GM18526 (cell line): ENCODE results near the gene LURAP1L.

Source experiments
- POLR2A ChIP-seq: IDR thresholded peaks from 3 replicates; pipeline ENCODE4 v1.6.1; 2011; ENCODE audit not compliant: insufficient read length; ENCODE audit errors: extremely low read depth

Gene LURAP1L, protein sequence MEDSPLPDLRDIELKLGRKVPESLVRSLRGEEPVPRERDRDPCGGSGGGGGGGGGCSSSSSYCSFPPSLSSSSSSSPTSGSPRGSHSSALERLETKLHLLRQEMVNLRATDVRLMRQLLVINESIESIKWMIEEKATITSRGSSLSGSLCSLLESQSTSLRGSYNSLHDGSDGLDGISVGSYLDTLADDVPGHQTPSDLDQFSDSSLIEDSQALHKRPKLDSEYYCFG

DNA sequence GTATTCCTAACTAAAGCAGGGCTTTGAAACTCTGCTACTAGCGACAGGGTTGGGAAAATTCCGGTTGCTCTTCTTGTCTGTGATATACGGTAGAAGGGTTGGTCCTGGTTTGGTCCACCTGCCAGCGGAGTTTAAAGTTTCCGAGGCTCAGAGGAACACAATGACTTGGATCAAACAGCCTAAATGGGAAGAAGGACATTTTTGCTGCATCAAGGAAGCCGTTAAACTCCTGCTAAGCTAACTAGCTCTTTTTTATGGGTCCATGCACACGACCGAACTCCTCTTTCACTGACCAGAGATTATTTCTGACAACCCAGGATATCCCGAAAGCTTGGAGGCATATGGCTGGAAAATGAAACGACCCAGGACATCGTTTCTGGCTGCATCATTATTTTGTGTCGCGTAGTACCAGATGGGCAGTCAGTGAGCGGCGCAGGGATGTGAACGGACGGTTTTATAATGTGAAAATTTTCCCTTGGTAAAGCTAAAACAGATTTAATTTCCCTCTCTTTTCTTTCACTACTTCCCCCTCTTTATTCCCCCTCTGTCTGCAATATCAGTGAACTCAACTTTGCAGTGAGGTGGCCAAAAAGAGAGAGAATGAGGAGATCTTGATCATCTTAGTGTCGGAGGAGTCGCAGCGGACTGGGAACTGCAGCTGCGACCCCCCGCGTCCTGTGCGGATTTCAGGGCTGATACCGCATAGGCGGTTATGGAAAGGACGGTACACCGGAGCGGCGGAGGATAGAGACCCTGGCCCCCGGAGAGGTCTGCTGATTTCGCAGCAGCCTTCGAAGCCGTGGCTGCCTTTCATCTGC is at the start of gene LURAP1L:
LURAP1L (plus strand) TSS at position 160 of the 818 bp plus-strand sequence. CDS start 696 bp downstream, outside the sequence.
- TF ChIP-seq POLR2A: no peak

DNA sequence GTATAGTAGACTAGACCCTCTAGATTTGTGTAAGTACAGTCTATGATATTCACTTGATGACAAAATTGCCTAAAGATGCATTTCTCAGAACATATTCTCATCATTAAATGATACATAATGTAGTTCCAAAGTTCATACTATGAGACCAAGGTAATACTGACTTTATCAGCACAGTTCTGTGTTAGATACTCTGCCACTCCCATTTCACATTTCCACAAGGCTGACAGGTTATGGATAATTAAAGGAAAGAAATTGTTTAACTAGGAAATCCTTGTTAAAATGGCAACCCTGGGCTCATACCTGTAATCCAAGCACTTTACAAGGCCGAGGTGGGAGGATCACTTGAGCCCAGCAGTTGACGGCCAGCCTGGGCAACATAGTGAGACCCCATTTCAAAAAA is 48.0 kb upstream of the LURAP1L start:
- TF ChIP-seq POLR2A: no peak

DNA sequence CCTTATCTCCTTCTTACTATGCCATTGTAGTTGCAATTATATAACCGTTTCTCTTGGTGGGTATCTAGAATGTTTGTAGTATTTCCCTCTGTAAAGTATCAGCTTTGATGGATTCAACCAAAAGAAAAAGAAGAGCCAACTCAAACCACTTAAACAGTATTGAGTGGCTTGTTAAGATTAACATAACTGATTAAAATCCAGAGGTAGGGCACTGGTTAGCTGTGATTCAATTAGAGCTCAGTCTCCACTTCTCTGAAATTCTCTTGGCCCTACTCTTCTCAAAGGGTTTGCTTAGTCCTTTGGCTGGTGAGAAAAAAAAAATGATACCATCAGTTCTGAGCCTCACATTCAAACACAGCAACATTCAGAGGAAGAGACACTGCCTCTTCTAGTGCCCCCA is 44.6 kb upstream of the LURAP1L start:
- TF ChIP-seq POLR2A: no peak

DNA sequence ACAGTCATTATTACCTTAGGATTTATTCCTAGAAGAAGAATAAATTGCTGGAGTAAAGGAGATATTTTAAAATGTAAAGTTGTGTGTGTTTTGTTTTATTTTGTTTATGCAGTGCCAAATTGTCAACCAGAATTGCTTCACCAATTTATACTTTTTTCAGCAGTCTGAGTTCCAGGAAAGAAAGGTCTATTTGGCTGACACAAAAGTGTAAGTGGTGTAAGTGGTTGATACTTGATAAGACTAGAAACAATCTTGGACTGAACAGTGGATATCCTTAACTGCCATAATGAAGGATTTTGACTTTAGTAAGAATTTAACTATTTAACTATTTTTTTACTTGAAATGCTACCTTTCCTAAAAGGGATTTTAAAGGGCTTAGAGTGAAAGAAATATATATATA is 43.9 kb upstream of the LURAP1L start:
- TF ChIP-seq POLR2A: no peak

DNA sequence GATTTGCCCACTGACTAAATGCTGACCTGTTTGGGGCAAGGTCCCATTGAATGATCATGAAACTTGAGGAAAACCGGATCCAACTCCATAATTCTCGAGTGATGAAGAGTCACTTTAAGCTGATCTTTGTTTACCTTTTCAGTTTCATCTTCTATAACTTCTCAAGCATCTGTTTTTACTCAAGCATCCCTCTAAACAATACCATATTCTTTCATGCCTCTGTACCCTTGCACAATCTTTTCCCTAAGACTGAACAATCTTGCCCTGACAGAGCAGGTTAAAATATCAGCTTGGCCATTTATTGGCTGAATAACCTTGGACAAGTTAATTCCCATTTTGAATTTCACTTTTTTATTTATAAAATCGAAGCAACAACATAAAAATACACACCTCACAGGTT is 41.8 kb upstream of the LURAP1L start:
- TF ChIP-seq POLR2A: no peak

DNA sequence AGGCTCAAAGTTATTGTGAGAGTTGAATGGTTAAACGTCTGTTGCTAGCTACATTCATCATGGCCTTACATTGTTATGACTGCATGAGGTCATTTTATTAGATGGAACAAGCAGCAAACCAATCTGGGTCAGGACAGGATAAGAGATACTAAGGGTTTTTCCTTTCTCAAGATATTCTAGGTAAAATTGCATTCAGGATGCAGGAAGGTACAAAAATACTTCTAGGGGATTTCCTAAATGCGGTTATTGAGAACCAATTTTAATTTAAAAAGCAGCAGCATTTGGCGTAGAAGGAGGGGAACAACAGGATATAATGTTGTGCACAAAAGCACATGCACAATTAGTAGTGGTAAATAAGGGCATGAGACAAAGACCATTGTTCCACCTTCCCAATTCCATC is 39.2 kb upstream of the LURAP1L start:
- TF ChIP-seq POLR2A: no peak

DNA sequence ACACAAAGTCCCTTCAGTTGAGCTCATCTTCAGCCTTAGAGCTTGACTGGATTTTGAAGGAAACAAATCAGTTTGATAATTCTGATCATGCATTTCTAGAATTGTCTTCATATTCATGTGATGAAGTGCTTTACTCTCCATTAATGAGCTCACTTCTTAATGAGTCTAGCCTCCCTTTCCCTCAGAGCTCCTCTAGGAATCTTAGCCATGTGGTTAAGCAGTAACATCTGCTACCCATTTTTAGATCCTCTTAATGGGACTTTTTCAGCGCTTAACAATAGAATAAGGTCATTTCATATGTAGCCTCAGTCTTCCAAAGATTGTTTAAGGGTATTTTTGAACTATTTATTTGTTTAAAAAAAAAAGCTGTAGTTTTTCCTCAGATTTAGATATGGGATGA is 36.9 kb upstream of the LURAP1L start:
- TF ChIP-seq POLR2A: no peak

DNA sequence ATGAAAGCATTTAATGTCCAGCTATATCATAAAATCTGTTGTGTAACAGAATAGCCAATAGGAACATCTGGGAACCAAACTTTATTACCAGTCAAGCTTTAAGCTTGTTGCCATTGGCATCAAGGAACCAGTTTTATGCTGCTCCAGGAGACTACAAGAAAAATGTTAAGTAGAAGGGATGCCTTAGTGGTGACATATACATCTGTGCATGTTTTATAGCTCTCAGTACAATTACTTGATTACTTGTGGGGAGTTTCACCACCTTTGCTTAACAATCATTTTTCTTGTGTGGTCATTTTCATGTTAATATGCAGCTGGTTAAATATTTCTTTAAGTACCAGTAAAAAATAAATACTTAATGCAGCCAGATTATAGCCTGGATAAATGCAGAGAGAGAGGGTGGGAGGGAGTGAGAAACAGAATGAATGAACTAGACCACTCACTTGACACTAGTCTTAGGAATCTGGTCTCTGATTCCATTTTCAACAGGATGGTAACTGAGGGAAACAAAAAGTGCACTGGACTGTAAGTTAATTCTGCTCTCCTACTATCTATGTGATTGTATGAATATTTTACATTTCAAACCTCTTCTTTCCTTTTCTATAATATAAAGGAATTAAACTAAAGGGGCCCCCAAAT is 35.7 kb upstream of the LURAP1L start:
- TF ChIP-seq POLR2A: no peak

DNA sequence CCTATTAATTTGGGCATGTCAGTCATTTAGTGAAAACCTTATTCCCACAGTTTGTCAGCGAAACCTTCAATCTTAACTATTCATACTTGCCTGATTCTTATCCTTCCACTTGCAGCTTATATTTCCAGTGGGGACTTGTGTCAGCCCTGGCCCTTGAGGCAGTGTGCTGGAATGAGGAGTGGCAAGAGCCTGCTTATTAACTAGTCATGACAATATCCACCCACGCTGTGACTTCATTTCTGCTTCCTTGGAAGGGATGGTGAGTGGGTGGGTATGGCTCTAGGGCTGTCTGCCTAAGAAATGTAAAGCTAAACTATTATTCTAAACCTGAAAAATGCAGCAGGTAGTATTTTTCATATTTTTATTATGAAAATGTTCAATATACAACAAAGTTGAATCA is 34.0 kb upstream of the LURAP1L start:
- TF ChIP-seq POLR2A: no peak

DNA sequence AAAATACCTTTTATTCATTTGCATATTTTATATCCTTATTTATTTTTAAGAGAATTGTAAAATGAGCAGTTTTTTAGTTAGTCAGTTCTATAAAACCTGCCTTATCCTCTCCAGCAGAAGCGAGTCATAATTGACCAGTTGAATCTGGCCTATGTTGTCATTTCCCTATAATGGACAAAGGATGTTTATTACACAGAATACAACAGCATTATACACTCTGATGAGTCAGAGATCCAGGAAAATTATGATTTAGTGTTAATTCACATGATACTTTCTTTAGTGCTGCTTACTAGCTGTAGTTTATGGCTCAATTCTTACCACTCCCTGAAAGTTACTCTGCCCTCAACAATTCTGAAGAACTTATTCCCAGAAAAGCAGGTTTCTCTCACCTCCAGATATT is 26.8 kb upstream of the LURAP1L start:
- TF ChIP-seq POLR2A: no peak

DNA sequence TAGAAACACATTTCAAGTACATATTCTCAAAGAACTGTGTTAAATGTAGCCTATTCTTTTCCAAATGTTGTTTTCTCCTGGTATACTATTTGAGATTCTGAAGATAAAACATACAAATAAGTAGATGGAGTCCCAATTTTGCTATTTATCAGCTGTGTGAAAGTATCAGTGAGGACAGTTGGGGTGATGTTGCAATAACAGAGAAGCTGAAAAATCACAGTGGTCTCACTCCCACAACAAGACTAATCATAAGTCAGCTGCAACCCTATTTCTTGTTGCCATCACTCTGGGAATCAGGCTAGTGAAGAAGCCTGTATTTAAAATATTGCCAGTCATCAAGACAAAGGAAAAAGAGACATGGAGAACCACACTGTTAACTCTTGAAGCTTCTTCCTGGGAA is 25.9 kb upstream of the LURAP1L start:
- TF ChIP-seq POLR2A: no peak

DNA sequence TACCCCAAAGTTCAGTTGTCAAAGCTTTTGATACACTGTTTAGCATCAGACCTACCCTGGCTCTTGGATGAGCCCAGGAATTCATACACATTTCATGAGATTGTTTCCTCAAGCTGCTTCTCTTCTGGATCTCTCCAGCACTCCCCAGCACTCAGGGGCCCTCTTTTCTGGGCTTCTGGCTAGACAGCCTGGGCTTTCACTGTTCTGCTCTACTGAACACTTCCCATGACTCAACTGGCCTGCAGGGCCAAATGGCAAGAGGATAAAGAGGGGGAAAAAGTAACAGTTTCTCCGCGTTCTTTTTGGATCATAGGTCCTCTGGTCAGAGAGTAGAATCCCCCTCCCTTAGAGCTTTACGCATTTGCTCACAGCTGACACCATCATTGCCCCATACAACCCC is 20.9 kb upstream of the LURAP1L start:
- no peak for TF ChIP-seq POLR2A

DNA sequence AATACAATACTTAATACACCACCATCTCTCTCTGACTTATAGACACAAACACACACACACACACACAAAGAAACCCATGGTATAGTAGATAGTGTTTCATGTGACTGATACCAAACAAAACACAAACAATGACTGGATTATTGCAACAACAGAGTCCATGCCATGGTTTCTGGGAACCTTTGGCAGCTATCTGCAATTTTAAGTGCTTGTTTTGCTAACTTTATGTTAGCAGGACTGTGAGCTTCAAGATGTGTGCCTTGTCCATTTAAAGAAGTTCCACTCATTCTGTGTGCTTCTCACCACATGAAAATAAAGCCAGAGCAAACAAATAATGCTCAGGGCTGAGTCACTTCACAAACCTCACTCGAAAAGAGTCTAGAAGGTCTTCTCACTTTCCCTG is 15.1 kb upstream of the LURAP1L start:
- no peak for TF ChIP-seq POLR2A

DNA sequence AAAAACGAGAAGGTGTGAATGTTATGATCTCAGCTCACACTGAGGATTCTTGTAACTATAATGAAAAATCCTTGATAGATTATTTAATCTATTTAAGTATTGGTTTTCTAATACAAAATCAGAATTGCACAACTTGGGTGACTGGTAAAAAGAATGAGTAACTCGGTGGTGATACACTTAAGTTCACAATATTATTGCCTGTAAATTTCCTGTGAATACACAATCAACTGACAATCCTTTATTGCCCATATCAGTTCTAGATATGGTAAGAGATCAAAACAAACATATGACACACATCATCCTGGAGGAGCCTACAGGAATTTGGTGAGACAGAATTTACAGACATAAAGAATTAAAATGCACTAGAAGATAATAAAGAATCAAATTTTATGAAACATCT is 14.1 kb upstream of the LURAP1L start:
- no peak for TF ChIP-seq POLR2A

DNA sequence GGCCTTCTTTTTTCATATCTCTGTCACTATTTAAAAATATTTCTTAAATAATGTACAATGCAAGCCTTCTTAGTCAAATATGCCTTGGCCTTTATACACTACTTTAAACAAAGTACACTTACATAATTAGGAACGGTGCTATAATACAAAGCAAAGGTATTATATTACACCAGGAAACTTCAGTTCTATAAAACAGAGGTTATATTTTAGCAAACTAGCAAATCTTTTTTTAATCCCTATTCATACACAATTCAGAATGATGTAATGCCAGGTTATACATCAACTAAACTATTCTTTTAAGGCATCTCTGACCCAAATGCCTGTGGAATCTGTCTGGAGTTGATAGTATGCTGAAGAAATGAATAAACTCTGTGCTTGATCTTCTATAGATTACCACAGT is 10.7 kb upstream of the LURAP1L start:
- no peak for TF ChIP-seq POLR2A

DNA sequence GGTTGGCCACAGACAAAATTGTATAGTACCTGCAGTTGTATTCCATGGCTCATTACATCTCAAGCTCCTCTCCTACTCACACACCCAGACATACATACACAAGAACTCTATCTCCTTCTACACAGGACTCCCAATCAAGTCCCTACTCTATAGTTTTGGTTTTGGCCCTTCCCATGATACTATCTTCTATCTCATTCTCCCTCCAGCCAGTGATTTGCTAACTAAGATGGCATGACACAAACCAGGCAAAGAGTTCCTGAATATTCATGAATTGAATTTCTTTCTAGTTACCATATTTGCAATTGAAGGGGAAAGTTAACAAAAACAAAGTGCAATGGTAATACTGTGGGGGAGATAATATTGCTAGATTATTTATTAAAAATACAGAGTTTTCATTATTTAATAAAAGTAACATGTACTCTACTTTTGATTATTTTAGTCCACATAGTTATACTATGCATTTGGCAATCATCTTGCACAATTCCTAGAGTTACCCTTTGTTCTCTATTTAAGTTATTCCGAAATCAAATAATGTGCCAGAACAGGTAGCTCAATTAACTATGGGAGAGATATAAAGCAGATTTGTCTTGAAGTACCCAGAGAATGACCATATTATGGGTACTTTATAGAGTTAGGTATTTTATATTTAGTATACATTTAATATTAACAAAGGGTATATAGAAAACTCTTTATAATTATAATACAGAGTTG is 9.6 kb upstream of the LURAP1L start:
- no peak for TF ChIP-seq POLR2A
